NCI-H128 (cell line): ENCODE measurements around the gene FRMPD4.

Experiments used
- DNase-seq: peaks from one replicate; lab custom pipeline; 2025; ENCODE audit not compliant: unreplicated experiment; lab: John Stamatoyannopoulos, UW

Gene FRMPD4

GRCh38 chrX:12716574-12716973 is 578.3 kb downstream of the FRMPD4 start:
- DNase-seq, result no peak

GRCh38 chrX:12719837-12720236 is 581.6 kb downstream of the FRMPD4 start:
- no peak for DNase-seq

- DNase-seq, result no peak
Measured at GRCh38 chrX:12721042-12721441, 582.8 kb downstream of the FRMPD4 start.

- no peak for DNase-seq
Measured at GRCh38 chrX:12722314-12722713, 584.0 kb downstream of the FRMPD4 start.

GRCh38 chrX:12741416-12741815 is 603.1 kb downstream of the FRMPD4 start:
- DNase-seq, result no peak

- DNase-seq, result no peak
Measured at GRCh38 chrX:12747433-12747832, 609.2 kb downstream of the FRMPD4 start.

GRCh38 chrX:12751887-12752286 is 613.6 kb downstream of the FRMPD4 start:
- no peak for DNase-seq

- DNase-seq, result no peak
Measured at GRCh38 chrX:12753366-12753765, 615.1 kb downstream of the FRMPD4 start.

- DNase-seq, result no peak
Measured at GRCh38 chrX:12758291-12758690, 620.0 kb downstream of the FRMPD4 start.

GRCh38 chrX:12767856-12768255 is 629.6 kb downstream of the FRMPD4 start:
- no peak for DNase-seq

- no peak for DNase-seq
Measured at GRCh38 chrX:12768491-12768890, 630.2 kb downstream of the FRMPD4 start.

- DNase-seq, result no peak
Measured at GRCh38 chrX:12770440-12770839, 632.2 kb downstream of the FRMPD4 start.

GRCh38 chrX:12771445-12772069 is 633.3 kb downstream of the FRMPD4 start:
- DNase-seq, result no peak
